MCF 10A (cell line): ENCODE data around the gene PTPRN2. TPM values are rescaled to one million over a fixed set of nuclear protein-coding genes. Genes with fewer than 3 reads are reported as not detected.

Experiments used
- BruUV-seq: library from RNA; stranded (reverse); fragments of 400-500 nt; replicated peaks from 2 replicates; lab custom pipeline; 2021; lab: Mats Ljungman, UMichigan
- CTCF ChIA-PET: fragments of 300-600 bp; sonication (Branson Sonifier 250); formaldehyde crosslinking; extraction: SDS; loops from one replicate; lab custom pipeline; 2021; ENCODE audit warnings: antibody characterized with exemption, inconsistent platforms; lab: Yijun Ruan, JAX
- POLR2A ChIA-PET: fragments of 300-600, 350-650 bp; sonication (Branson Sonifier 250); formaldehyde crosslinking; extraction: SDS; loops from one replicate; lab custom pipeline; 2020; ENCODE audit warnings: antibody characterized with exemption, inconsistent platforms; lab: Yijun Ruan, JAX
- DNase-seq: peaks from one replicate; pipeline ENCODE4 v3.0.0-alpha.2; 2018; ENCODE audit not compliant: unreplicated experiment
- H3K27ac Mint-ChIP-seq: one replicate; pipeline ENCODE4 v1.8.0; 2022; ENCODE audit warnings: mild to moderate bottlenecking, low read depth, mixed read lengths; ENCODE audit not compliant: unreplicated experiment
- H3K27me3 Mint-ChIP-seq: one replicate; pipeline ENCODE4 v1.8.0; 2022; ENCODE audit warnings: mixed read lengths; ENCODE audit not compliant: insufficient read depth, unreplicated experiment
- H3K36me3 Mint-ChIP-seq: one replicate; pipeline ENCODE4 v1.8.0; 2022; ENCODE audit warnings: mild to moderate bottlenecking, moderate library complexity, mixed read lengths; ENCODE audit not compliant: insufficient read depth, unreplicated experiment
- H3K4me1 Mint-ChIP-seq: one replicate; pipeline ENCODE4 v1.8.0; 2022; ENCODE audit warnings: mixed read lengths; ENCODE audit not compliant: insufficient read depth, unreplicated experiment
- H3K4me3 Mint-ChIP-seq: one replicate; pipeline ENCODE4 v1.8.0; 2022; ENCODE audit warnings: mild to moderate bottlenecking, moderate library complexity, mixed read lengths; ENCODE audit not compliant: unreplicated experiment
- H3K9me3 Mint-ChIP-seq: one replicate; pipeline ENCODE4 v1.8.0; 2022; ENCODE audit warnings: mixed read lengths; ENCODE audit not compliant: unreplicated experiment
- intact Hi-C: fragments of 100-400 bp; cut with micrococcal nuclease; formaldehyde crosslinking; loops from 2 replicates; pipeline ENCODE4 v1.14.1; 2022
- total RNA-seq: library from RNA; stranded (reverse); gene quantifications from 2 replicates; pipeline ENCODE4 v1.2.3, GENCODE V29; 2022
- TF ChIP-seq, protein P1 (sequence below): fragments of 200-600 bp; IDR thresholded peaks from one replicate; pipeline ENCODE4 v1.8.0; 2022; ENCODE audit warnings: antibody characterized with exemption, mild to moderate bottlenecking; ENCODE audit not compliant: unreplicated experiment

PTPRN2 gene
- total RNA-seq, 1 experiment from 2014 or later = 4.5 TPM

DNA sequence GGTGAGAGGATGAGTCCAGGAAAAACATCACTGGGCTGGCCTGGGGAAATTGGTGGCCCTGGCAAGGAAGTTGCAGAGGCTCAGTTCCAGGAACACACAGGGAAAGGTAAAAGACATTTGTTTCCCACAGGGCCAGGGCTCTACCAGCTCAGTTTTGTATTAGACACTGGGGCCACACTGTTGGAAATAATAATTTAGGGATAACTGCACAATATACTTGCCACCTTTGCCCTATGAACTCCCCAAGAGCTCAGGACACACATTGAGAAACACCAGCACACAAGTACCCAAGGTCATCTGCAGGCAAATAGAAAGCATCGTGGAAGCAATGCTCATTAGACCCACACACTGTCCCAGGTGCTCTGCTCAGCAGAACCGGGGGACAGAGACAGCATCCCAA, 617.6 kb downstream of the PTPRN2 start:
- Mint-ChIP-seq H3K4me1 (no peaks in the 10 kb centered on the region), H3K4me3 (no peak overlapping the region), H3K36me3 (no peaks in the 10 kb centered on the region), H3K27ac (no peak overlapping the region), H3K27me3 (no peaks in the 10 kb centered on the region), H3K9me3 (no peaks in the 10 kb centered on the region)
- DNase-seq = no peak
- intact Hi-C loops = no loop called here
- TF ChIP-seq, protein P1, sequence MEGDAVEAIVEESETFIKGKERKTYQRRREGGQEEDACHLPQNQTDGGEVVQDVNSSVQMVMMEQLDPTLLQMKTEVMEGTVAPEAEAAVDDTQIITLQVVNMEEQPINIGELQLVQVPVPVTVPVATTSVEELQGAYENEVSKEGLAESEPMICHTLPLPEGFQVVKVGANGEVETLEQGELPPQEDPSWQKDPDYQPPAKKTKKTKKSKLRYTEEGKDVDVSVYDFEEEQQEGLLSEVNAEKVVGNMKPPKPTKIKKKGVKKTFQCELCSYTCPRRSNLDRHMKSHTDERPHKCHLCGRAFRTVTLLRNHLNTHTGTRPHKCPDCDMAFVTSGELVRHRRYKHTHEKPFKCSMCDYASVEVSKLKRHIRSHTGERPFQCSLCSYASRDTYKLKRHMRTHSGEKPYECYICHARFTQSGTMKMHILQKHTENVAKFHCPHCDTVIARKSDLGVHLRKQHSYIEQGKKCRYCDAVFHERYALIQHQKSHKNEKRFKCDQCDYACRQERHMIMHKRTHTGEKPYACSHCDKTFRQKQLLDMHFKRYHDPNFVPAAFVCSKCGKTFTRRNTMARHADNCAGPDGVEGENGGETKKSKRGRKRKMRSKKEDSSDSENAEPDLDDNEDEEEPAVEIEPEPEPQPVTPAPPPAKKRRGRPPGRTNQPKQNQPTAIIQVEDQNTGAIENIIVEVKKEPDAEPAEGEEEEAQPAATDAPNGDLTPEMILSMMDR = no peak
- BruUV-seq = no TSS peak
- POLR2A ChIA-PET = no interaction called here
- CTCF ChIA-PET = no interaction called here

DNA sequence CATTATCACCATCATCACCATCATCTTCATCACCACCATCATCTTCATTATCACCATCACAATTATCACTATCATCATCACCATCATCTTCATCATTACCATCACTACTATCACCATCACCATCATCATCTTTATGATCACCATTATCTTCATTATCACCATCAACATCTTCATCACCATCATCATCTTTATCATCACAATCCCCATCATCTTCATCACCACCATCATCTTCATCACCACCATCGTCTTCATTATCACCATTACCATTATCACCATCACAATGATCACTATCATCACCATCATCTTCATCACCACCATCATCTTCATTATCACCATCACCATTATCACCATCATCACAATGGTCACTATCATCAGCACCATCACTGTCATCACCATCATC, 621.1 kb downstream of the PTPRN2 start:
- H3K9me3 Mint-ChIP-seq = no peaks in the 10 kb centered on the region
- no TSS peak for BruUV-seq

DNA sequence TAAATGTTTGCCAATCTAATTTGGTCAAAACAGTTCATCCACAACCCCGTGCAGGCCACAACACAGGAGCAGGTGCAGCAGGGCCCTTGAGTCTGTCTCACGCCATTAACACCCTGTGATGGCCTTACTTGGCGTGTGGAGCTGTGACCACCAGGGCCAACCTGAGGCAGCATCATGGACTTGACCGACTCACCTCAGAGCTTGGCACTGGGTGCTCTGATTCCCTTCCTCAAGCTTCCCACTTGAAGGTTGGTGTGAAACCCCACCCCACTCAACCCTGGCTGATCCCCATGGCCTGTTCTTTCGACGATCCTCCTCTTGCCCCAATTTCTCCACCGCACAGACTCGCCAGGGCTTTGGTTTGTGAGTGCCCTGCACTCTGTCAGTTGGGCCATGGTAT, 623.1 kb downstream of the PTPRN2 start:
- H3K27me3 Mint-ChIP-seq = no peaks in the 10 kb centered on the region
- no peaks in the 10 kb centered on the region for H3K36me3 Mint-ChIP-seq
- H3K4me1 Mint-ChIP-seq = no peaks in the 10 kb centered on the region
- ChIA-PET POLR2A (no interaction called here), CTCF (no interaction called here)
- no peak for DNase-seq
- no peak overlapping the region for H3K27ac Mint-ChIP-seq
- intact Hi-C loops = no loop called here
- H3K4me3 Mint-ChIP-seq = no peak overlapping the region
- TF ChIP-seq, protein P1 = no peak
- BruUV-seq = no TSS peak
- peaks cover 3% of the 10 kb centered on the region for H3K9me3 Mint-ChIP-seq

More for the DNA sequence above, 621.1 kb downstream of the PTPRN2 start:
- no peaks in the 10 kb centered on the region for H3K4me1 Mint-ChIP-seq
- TF ChIP-seq, protein P1 = no peak
- POLR2A ChIA-PET = no interaction called here
- no peak for DNase-seq
- intact Hi-C loops = no loop called here
- no peak overlapping the region for H3K27ac Mint-ChIP-seq
- no peaks in the 10 kb centered on the region for H3K27me3 Mint-ChIP-seq
- H3K36me3 Mint-ChIP-seq = no peaks in the 10 kb centered on the region
- CTCF ChIA-PET = no interaction called here
- H3K4me3 Mint-ChIP-seq = no peak overlapping the region

DNA sequence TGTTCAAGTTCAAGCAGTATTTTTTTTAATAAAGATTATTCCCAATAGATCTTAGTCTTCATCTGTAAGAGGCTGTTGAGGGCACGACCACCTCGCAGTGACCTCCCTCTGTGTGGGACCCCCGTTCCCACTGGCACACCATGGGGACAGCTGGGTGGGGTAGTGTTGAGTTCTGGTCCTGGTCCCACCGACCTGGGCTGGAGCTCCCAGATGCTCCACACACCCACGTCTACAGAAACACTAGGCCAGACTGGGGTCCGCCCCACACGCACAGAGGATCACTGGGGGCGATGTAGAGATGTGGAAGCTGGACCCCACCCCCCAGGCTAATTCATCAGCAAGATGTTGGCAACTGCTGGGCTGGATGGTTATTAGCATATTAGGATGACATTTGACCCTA, 623.6 kb downstream of the PTPRN2 start:
- intact Hi-C loops = no loop called here
- no TSS peak for BruUV-seq
- CTCF ChIA-PET = no interaction called here
- no peaks in the 10 kb centered on the region for H3K36me3 Mint-ChIP-seq
- no peak for DNase-seq
- TF ChIP-seq, protein P1 = no peak
- H3K9me3 Mint-ChIP-seq = peaks cover 8% of the 10 kb centered on the region
- H3K27ac Mint-ChIP-seq = no peak overlapping the region
- no peak overlapping the region for H3K4me3 Mint-ChIP-seq
- POLR2A ChIA-PET = no interaction called here
- H3K4me1 Mint-ChIP-seq = no peaks in the 10 kb centered on the region
- no peaks in the 10 kb centered on the region for H3K27me3 Mint-ChIP-seq
